Fibroblast of the conjunctiva (primary cell): ENCODE measurements around the gene RHBDL1.

Experiments
- DNase-seq: peaks from one replicate; pipeline ENCODE4 v3.0.0-alpha.2; 2010; ENCODE audit warnings: low read depth

The RHBDL1 gene

GRCh38 chr16:707062-707538 lies 31.6 kb downstream of the RHBDL1 start:
- DNase-seq, result no peak

GRCh38 chr16:708019-708418 lies 32.5 kb downstream of the RHBDL1 start:
- no peak for DNase-seq

GRCh38 chr16:708959-709358 lies 33.5 kb downstream of the RHBDL1 start:
- no peak for DNase-seq

- peak; percentile 49 for DNase-seq
Measured at GRCh38 chr16:709566-710499, 34.4 kb downstream of the RHBDL1 start.

GRCh38 chr16:710500-711075 lies 35.1 kb downstream of the RHBDL1 start:
- DNase-seq, result no peak

- DNase-seq, result no peak
Measured at GRCh38 chr16:711084-711483, 35.6 kb downstream of the RHBDL1 start.

- peak; percentile 32 for DNase-seq
Measured at GRCh38 chr16:711548-712320, 36.3 kb downstream of the RHBDL1 start.

GRCh38 chr16:712740-713250 lies 37.3 kb downstream of the RHBDL1 start:
- DNase-seq, result peak; percentile 73

- no peak for DNase-seq
Measured at GRCh38 chr16:714079-714478, 38.6 kb downstream of the RHBDL1 start.

- DNase-seq, result peak; percentile 48
Measured at GRCh38 chr16:714558-715476, 39.3 kb downstream of the RHBDL1 start, which contains the start of gene METRN. Gene METRN (plus strand): TSS chr16:715118. CDS start chr16:715290, 172 bp downstream.

GRCh38 chr16:715477-716199 lies 40.2 kb downstream of the RHBDL1 start:
- DNase-seq, result no peak

GRCh38 chr16:716200-716568 lies 40.7 kb downstream of the RHBDL1 start:
- peak; percentile 48 for DNase-seq

- DNase-seq, result no peak
Measured at GRCh38 chr16:716768-717325, 41.4 kb downstream of the RHBDL1 start.

GRCh38 chr16:717450-718245 lies 42.2 kb downstream of the RHBDL1 start:
- DNase-seq, result no peak

- no peak for DNase-seq
Measured at GRCh38 chr16:718389-718788, 42.9 kb downstream of the RHBDL1 start.

GRCh38 chr16:718922-719321 lies 43.5 kb downstream of the RHBDL1 start:
- DNase-seq, result no peak

- DNase-seq, result no peak
Measured at GRCh38 chr16:719815-720446, 44.5 kb downstream of the RHBDL1 start.

- peak; percentile 30 for DNase-seq
Measured at GRCh38 chr16:720447-720989, 45.0 kb downstream of the RHBDL1 start.
